NCI-H82 treated with DMSO at 0.1 percent for 48 hours (cell line): ENCODE data around the gene MED28.
"Not testable (repeated sequence)": the region's sequence is repeated elsewhere in the genome, so short reads cannot be mapped to it uniquely, and the experiment has no call there.

ENCODE experiments used
- DNase-seq: peaks from one replicate; lab custom pipeline; 2025; ENCODE audit not compliant: unreplicated experiment; lab: John Stamatoyannopoulos, UW

MED28 gene, protein sequence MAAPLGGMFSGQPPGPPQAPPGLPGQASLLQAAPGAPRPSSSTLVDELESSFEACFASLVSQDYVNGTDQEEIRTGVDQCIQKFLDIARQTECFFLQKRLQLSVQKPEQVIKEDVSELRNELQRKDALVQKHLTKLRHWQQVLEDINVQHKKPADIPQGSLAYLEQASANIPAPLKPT

GRCh38 chr4:17614416-17615299 lies at the start of gene MED28:
MED28 (plus strand) TSS chr4:17614641; CDS start chr4:17614655, 14 bp downstream.
- peak; percentile 63 for DNase-seq

- no peak for DNase-seq
These were observed 48.6 kb upstream of the MED28 start for GRCh38 chr4:17565846-17566245.

GRCh38 chr4:17567271-17567670 lies 47.2 kb upstream of the MED28 start:
- no peak for DNase-seq

- no peak for DNase-seq
These were observed 40.2 kb upstream of the MED28 start for GRCh38 chr4:17574206-17574605.

DNA sequence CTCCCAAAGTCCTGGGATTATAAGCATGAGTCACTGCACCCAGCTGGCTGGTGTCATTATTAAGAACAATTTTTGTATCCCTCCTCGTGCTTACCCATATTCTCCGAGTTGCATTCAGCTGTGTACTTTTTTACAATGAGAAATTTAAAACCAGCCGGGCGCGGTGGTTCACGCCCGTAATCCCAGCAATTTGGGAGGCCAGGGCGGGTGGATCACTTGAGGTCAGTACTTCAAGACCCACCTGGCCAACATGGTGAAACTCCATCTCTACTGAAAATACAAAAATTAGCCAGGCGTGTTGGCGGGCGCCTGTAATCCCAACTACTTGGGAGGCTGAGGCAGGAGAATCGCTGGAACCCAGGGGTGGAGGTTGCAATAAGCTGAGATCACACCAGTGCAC lies 39.3 kb upstream of the MED28 start:
- DNase-seq, result not testable (repeated sequence)

DNA sequence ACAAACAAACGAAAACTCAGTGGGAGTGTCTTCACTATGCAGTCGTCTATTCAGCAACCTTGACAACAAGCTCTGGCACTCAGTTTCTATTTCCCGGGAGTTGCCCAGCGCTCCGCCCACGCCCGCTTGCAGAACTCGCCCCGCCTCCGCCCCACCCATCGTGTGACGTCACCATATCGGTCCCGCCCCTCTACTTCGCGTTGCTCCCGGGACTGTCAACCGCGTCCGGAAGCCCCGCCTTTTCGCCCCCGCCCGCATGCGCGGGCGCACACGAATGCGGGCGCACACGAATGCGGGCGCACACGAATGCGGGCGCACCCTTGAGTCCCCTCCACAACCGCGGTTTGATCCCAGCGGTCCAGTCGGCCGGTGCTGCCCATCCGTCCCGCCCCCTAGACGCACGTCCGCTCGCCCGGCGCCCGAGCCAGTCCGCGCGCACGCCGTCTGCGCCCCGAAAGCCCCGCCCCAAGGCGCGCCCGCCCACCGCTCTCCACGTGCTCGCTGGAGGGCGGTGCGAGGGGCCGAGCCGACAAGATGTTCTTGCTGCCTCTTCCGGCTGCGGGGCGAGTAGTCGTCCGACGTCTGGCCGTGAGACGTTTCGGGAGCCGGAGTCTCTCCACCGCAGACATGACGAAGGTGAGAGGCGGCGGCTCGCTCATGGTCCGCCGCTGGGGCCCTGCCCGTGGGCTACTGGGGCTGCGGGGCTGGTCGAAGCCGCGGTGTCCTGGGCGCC lies 37.3 kb upstream of the MED28 start, which contains the start of gene LAP3:
Gene LAP3, plus strand, starts transcription at position 267 of the 733 bp plus-strand sequence. Its CDS starts 268 bp downstream, at position 535.
- peak; percentile 65 for DNase-seq

DNA sequence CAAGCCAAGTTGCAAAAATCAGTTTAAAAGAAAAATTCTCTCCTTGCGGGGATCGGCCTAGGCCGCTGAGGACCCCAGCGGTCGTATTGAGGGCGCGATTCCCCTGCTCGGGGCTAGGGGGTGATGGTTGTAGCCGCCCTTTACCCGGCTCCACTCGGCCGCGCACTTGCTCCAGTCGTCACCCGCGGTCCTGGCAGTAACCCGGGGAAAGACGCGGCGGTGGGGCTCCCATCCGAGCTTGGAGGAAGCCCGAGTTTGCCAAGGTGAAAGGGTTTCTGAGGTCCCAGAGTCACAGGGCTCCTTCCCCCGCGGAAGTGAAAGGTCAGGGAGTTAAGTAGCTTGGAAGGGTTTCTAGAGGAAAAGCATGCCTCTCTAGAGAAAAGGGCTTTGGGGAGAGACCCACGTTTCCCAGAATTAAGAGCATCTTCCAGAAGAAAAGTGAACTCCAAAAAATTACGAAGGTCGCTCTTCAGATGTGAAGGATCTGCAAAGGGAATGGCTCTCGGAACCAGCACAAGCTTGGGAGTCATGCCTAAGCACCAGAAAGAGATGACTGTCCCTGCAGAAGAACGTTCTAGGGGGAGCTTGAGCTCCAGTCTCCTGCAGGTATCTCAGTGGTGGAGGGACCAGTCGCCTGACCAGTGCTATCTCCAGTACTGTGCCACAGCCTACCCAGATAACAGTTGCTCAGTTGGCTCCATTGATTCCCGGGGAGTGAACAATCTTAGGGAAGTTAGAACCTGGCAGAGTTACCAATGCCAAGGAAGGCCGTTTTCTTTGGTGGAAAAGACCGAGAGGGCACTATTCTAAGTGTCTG lies 36.6 kb upstream of the MED28 start:
- no peak for DNase-seq

DNA sequence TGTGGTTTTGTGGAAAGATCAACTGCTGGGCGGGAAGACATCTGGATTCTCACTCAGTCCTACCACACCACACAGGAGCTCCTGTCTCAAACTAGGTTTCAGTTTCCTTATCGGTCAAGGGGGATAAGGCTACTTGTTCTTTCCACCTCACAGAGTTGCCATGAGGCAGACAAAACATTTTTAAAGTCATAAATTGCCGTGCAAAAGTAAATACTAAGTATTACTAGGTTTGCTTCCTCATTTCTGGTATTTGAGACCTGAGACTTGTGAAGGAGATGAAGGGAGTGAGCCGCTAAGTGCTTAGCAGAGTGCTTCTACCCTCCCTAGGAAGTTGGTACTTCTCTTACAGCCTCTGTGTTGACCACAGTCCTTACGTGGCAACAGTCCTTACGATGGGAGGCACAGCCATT lies 36.0 kb upstream of the MED28 start:
- DNase-seq, result no peak

GRCh38 chr4:17580969-17581368 lies 33.5 kb upstream of the MED28 start:
- DNase-seq, result no peak

DNA sequence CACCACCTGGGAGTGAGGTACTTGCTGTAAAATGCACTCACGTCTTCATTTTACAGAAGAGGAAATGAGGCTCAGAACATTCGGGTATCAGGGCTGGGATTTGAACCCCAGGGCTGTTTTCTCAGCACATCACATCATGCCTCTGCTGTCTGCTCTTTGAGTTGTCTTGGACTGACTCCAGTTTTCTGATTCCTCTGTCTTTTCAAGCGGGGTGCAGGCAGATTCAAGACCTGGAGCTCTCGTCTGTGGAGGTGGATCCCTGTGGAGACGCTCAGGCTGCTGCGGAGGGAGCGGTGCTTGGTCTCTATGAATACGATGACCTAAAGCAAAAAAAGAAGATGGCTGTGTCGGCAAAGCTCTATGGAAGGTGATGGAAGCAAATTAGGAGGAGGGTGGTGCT lies 31.2 kb upstream of the MED28 start:
- DNase-seq, result no peak

DNA sequence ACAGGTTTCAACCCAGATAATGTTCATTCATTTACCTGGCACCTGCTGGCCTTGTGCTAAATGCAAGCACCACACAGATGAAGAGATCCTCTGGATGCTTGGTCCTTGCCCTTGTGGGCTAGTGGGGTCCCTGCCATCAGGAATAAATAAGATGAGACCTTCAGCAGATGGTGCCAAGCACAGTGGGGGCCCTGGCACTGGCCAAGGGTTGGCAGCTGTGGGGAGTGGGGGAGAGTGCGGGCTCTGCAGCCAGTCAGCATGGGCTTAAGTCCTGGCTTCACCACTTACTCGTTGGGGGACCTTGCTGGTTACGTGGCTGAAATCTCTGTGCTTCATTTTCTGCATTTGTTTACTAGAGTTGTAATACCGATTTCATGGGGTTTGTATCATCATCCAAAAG lies 30.5 kb upstream of the MED28 start:
- no peak for DNase-seq

DNA sequence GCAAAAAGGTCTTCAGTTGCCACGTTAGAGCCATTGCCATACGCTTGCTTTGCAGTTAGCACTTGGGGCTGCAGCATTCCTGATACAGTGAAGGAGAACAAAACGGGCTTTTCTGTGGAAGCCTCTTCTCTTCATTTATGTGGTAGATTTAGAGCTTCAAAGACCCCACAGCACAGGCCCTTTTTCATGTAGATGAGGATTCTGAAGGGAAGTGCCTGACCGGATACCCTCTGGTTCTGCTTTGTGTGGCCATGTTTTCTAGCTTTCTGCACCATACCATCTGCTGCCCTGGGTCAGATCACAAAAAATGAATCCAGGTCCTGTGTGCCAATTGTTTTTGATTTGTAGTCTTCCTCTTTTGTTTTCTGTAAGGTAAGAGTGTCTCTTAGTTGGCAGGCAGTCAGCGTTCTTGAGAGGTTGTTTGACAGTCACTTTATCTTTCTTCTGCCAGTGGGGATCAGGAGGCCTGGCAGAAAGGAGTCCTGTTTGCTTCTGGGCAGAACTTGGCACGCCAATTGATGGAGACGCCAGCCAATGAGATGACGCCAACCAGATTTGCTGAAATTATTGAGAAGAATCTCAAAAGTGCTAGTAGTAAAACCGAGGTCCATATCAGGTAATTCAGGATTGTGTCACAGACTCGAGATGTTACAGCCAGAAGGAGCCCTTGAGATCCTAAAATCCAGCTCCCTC lies 29.8 kb upstream of the MED28 start:
- DNase-seq, result no peak

GRCh38 chr4:17587094-17587822 lies 27.2 kb upstream of the MED28 start:
- DNase-seq, result no peak

DNA sequence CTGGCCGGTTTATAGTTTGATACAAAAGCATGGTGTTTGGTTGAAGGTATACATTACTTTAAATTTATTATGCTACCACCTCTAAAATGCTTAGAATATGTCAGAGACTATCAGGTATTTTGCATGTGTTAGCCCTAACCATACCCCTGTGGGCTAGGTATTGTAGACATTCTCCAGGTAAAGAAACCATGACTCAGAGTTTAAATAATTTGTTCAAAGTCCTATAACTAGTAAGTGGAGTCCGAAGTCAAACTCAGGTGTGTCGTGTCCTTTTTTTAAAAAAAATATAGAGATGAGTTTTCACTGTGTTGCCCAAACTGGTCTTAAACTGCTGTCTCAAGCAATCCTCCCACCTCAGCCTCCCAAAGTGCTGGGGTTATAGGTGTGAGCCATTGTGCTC lies 25.1 kb upstream of the MED28 start:
- DNase-seq, result no peak

DNA sequence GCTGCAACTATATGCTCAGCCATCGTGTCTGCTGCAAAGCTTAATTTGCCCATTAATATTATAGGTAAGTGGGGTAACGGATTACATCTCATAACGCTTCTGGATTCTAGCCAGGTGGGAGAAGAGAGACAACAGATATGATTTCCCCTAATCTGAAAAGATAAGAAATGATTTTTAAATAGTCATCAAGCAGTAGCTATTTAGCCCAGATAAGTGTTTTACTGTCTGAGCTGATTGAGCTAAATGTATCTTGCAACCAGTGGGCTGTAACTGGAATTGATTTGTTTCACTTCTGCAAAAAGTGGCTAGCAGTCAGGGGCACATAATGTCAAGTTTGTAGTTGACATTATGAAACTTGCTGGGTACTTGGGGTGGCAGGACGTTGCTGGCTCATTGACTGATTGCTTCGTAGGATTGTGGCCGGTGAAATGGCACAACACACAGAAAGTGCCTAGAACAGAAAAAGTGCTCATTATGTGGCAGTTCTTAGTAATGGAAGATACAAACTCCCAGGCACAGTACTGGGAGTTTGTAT lies 18.9 kb upstream of the MED28 start:
- no peak for DNase-seq

DNA sequence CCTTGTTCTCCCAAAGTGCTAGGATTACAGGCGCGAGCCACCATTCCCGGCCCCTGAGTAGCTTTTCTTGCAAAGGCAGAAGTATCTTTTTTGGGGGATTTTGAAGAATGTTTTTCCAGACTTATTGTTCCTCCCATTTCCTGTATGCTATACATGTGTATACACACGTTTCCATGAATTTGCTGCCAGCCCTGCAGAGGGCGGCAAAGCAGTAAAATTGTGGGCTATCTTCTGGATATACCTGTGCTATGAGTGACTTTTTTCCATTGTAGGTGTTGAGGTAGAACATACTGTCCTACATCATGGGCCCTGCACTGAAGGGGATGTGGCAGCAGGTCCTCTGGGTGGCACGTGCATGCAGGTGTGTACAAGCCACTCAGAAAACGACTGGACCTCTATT lies 16.9 kb upstream of the MED28 start:
- DNase-seq, result no peak

GRCh38 chr4:17599826-17600225 lies 14.6 kb upstream of the MED28 start:
- DNase-seq, result no peak

DNA sequence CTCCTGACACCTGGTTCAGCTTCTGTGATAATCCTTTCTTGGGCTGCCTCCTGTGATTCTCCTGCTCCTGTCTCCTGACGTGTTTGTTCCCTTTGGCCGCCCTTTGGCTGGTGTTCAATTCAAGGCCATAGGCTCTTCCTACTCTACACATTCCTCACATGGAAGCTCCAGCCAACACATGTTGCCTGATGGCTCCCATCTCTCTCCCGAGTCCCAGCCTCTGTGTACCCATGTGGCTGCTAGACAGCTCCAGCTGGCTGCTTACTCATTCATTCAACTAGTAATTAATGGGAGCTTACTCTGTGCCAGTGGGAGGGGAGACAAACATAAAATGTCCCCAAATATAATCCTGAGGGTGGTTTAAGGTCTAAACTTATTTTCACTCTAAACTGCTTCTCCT lies 9.2 kb upstream of the MED28 start:
- DNase-seq, result no peak

GRCh38 chr4:17613761-17614415 lies 553 bp upstream of the MED28 start:
- DNase-seq, result no peak
